Keratinocyte (primary cell): ENCODE measurements around the gene LONP1. TPM values are rescaled to one million over a fixed set of nuclear protein-coding genes. Genes with fewer than 3 reads are reported as not detected.
A peak's percentile ranks its signal among the peaks of the same experiment; 100 is the strongest.
"Not testable (repeated sequence)": the region's sequence is repeated elsewhere in the genome, so short reads cannot be mapped to it uniquely, and the experiment has no call there.

Experiments used
- DNase-seq: peaks from one replicate; pipeline ENCODE4 v3.0.0-alpha.2; 2011; ENCODE audit warnings: low read depth, missing footprints, low spot score
- FAIRE-seq: peaks from 2 replicates; lab custom pipeline; 2011; peaks lifted over from hg19 to GRCh38; lab: Jason Lieb, UNC
- H2AFZ ChIP-seq: 2 replicates; pipeline ENCODE4 v1.6.0; 2012; ENCODE audit warnings: low read length, control low read depth, inconsistent platforms; ENCODE audit not compliant: control insufficient read depth
- H3K27ac ChIP-seq: 2 replicates; pipeline ENCODE4 v1.5.1; 2011; ENCODE audit warnings: low read length; ENCODE audit not compliant: control insufficient read depth, insufficient read depth
- H3K27me3 ChIP-seq: 3 replicates; pipeline ENCODE4 v1.6.0; 2011; ENCODE audit warnings: low read length; ENCODE audit not compliant: control insufficient read depth, insufficient read depth; ENCODE audit errors: extremely low read depth
- H3K36me3 ChIP-seq, 2 experiments: 2 replicates in 1 of 2; 3 replicates in 1 of 2; pipeline ENCODE4 v1.5.1; 2011; ENCODE audit warnings: low read length in 2 of 2, mild to moderate bottlenecking in 1 of 2; ENCODE audit not compliant: control insufficient read depth in 2 of 2, insufficient read depth in 2 of 2; ENCODE audit errors: extremely low read depth in 1 of 2
- H3K4me1 ChIP-seq: 3 replicates; pipeline ENCODE4 v1.5.1; 2011; ENCODE audit warnings: low read length; ENCODE audit not compliant: control insufficient read depth, insufficient read depth; ENCODE audit errors: extremely low read depth
- H3K4me2 ChIP-seq: 3 replicates; pipeline ENCODE4 v1.6.0; 2011; ENCODE audit warnings: low read depth, low read length; ENCODE audit not compliant: control insufficient read depth, insufficient read depth; ENCODE audit errors: extremely low read depth
- H3K4me3 ChIP-seq, 3 experiments: fragments of 200-600 bp in 1 of 3; sonication (generic) in 1 of 3; 2 replicates in 2 of 3; 3 replicates in 1 of 3; pipeline ENCODE4 v1.5.1; 2011 to 2016; ENCODE audit warnings: low read length in 3 of 3, mild to moderate bottlenecking in 3 of 3, control low read depth in 2 of 3, inconsistent platforms in 1 of 3, low read depth in 1 of 3, mixed read lengths in 1 of 3, mixed run types in 1 of 3, moderate library complexity in 1 of 3; ENCODE audit not compliant: control insufficient read depth in 2 of 3, insufficient read depth in 2 of 3; ENCODE audit errors: extremely low read depth in 1 of 3
- H3K79me2 ChIP-seq: 2 replicates; pipeline ENCODE4 v1.6.0; 2012; ENCODE audit warnings: low read length; ENCODE audit not compliant: control insufficient read depth, insufficient read depth
- H3K9ac ChIP-seq: 3 replicates; pipeline ENCODE4 v1.6.0; 2011; ENCODE audit warnings: low read length; ENCODE audit not compliant: control insufficient read depth, insufficient read depth; ENCODE audit errors: extremely low read depth
- H3K9me1 ChIP-seq: 3 replicates; pipeline ENCODE4 v1.6.0; 2011; ENCODE audit warnings: low read length; ENCODE audit not compliant: control insufficient read depth, insufficient read depth; ENCODE audit errors: extremely low read depth
- H3K9me3 ChIP-seq: 2 replicates; pipeline ENCODE4 v1.5.1; 2012; ENCODE audit warnings: low read depth, low read length; ENCODE audit not compliant: control insufficient read depth
- H4K20me1 ChIP-seq: 3 replicates; pipeline ENCODE4 v1.6.0; 2011; ENCODE audit warnings: low read length; ENCODE audit not compliant: control insufficient read depth, insufficient read depth; ENCODE audit errors: extremely low read depth
- EZH2 ChIP-seq: IDR thresholded peaks from one replicate; pipeline ENCODE4 v1.6.1; 2012; ENCODE audit warnings: inconsistent platforms, mild to moderate bottlenecking, low read length, moderate library complexity
- dilution Hi-C: fragments of 300-500 bp; cut with MboI; formaldehyde crosslinking; loops from one replicate; pipeline ENCODE4 v1.7.0; 2020; ENCODE audit warnings: low sequenced_read_pairs; ENCODE audit not compliant: extremely low pct_ligation_motif_present
- polyA plus RNA-seq, 5 experiments: library from polyadenylated mRNA; depleted of rRNA in 3 of 5; stranded (reverse) in 3 of 5; stranded (forward) in 1 of 5; unstranded in 1 of 5; fragments of >200 nt; gene quantifications; 1 replicate in 1 of 5; 2 replicates in 3 of 5; 3 replicates in 1 of 5; pipeline versions ENCODE4 v1.2.1 to v1.2.3, GENCODE V29; 2011 to 2012; ENCODE audit warnings: missing spikeins in 2 of 5, low read depth in 1 of 5, low replicate concordance in 1 of 5
- TF ChIP-seq, protein P1 (sequence below), 3 experiments: IDR thresholded peaks in 1 of 3; conservative IDR thresholded peaks in 1 of 3; optimal IDR thresholded peaks in 1 of 3; 2 replicates in 2 of 3; 3 replicates in 1 of 3; pipeline versions ENCODE3 to v1.5.1; 2011; ENCODE audit warnings: low read length in 3 of 3, mild to moderate bottlenecking in 3 of 3, moderate library complexity in 2 of 3, control low read depth in 1 of 3, inconsistent platforms in 1 of 3; ENCODE audit not compliant: insufficient read depth in 2 of 3; ENCODE audit errors: extremely low read depth in 1 of 3

Gene LONP1
- polyA plus RNA-seq, 1 donor (not counting 4 experiments of a cell fraction or from before 2014, with no cell fraction given): 24.2 TPM

DNA sequence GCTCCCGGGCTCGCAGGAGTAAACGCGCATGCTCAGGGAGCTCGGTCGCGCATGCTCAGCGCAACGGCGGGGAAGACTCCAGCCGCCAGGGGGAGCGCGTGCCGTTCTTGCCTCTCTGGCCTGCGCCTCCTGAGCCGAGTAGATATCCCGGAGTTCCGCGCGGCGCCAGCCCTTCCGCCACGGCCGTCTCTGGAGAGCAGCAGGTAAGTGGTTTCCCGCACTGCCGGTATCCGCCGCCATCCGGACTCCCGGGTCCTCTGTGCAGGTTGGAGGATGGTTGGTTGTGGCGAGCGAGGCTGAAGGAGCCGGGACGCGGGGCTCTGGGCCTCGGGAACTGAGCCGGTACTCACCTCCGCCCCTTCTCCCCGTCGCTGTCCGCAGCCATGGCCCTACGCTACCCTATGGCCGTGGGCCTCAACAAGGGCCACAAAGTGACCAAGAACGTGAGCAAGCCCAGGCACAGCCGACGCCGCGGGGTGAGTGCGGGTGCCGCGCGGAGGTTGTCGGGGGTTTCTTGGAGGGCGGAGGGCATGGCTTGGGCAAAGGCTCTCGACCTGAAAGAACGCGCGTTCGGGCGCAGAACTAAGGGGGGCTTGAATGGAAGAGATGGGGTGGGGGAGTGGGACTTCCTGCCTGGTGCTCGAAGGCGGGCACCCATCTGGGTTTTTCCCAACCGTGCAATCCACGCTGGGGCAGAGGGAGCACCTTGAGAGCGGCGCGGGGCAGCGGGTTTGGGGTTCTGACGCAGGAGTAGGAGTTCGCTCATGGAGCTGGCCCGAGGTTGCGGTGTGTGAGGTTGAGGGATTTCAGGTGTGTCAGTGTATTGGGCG lies 29.6 kb downstream of the LONP1 start, which contains the start of gene RPL36:
TSS of gene RPL36 (plus strand) at position 171 of the 830 bp plus-strand sequence. CDS start at position 384, 213 bp downstream.
- dilution Hi-C loops: no loop called here
- FAIRE-seq: no peak
- peaks cover 43% of the 10 kb centered on the region for H4K20me1 ChIP-seq

DNA sequence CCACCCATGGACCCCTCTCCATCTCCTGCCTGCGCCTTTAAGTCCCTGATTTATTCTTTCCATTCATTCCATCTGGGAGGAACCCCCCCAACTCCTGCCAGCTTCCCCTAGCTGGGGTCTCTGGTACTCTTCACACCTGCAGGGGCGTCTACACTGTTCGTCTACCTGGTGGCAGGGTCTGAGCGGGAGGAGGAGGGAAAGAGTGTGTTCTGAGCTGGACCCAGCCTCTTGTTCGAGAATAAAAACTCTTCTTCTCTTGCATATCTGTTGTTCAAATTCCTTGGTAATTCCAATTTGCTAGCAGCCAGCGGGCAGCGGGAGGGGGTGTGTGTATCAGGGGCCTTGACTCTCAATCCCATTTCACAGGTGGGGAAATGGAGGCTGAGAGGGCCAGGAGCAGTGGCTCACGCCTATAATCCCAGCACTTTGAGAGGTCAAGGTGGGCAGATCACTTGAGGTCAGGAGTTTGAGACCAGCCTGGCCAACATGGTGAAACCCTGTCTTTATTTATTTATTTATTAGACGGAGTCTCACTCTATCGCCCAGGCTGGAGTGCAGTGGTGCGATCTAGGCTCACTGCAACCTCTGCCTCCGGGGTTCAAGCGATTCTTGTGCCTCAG lies 31.6 kb downstream of the LONP1 start:
- peaks cover 26% of the 10 kb centered on the region for H4K20me1 ChIP-seq
- dilution Hi-C loops, FAIRE-seq, H3K9me1 ChIP-seq, H2AFZ ChIP-seq, H3K4me2 ChIP-seq, H3K27me3 ChIP-seq, DNase-seq, H3K4me1 ChIP-seq, H3K4me3 ChIP-seq, H3K27ac ChIP-seq, H3K9me3 ChIP-seq, H3K9ac ChIP-seq: not testable (repeated sequence)
- peaks cover 9 to 19% of the 10 kb centered on the region in 2 experiments for H3K36me3 ChIP-seq
- peaks cover 33% of the 10 kb centered on the region for H3K79me2 ChIP-seq

More for the DNA sequence above, 29.6 kb downstream of the LONP1 start, which contains the start of gene RPL36:
- H3K27ac ChIP-seq: peak within 1 kb of the TSS; percentile 89
- DNase-seq: peak; percentile 80
- H3K79me2 ChIP-seq: peaks cover 52% of the 10 kb centered on the region
- no peak within 1 kb of the TSS for H2AFZ ChIP-seq
- peak within 1 kb of the TSS; percentile 98 for H3K9ac ChIP-seq
- H3K36me3 ChIP-seq: peaks cover 12 to 38% of the 10 kb centered on the region in 2 experiments
- peaks cover 7% of the 10 kb centered on the region for H3K4me1 ChIP-seq
- H3K9me3 ChIP-seq: no peaks in the 10 kb centered on the region
- no peaks in the 10 kb centered on the region for H3K9me1 ChIP-seq
- peak within 1 kb of the TSS; percentile 81 to 84 (median 82) for H3K4me3 ChIP-seq
- H3K4me2 ChIP-seq: peak within 1 kb of the TSS; percentile 84
- TF ChIP-seq, protein P1, sequence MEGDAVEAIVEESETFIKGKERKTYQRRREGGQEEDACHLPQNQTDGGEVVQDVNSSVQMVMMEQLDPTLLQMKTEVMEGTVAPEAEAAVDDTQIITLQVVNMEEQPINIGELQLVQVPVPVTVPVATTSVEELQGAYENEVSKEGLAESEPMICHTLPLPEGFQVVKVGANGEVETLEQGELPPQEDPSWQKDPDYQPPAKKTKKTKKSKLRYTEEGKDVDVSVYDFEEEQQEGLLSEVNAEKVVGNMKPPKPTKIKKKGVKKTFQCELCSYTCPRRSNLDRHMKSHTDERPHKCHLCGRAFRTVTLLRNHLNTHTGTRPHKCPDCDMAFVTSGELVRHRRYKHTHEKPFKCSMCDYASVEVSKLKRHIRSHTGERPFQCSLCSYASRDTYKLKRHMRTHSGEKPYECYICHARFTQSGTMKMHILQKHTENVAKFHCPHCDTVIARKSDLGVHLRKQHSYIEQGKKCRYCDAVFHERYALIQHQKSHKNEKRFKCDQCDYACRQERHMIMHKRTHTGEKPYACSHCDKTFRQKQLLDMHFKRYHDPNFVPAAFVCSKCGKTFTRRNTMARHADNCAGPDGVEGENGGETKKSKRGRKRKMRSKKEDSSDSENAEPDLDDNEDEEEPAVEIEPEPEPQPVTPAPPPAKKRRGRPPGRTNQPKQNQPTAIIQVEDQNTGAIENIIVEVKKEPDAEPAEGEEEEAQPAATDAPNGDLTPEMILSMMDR (optimal IDR thresholded peaks at IDR 0.05 in 1 of 3, IDR thresholded peaks at IDR 0.05 in 1 of 3, conservative IDR thresholded peaks at IDR 0.05 in 1 of 3; ENCODE audit: extremely low read depth in 1 of 3, insufficient read depth in 2 of 3, low read length in 3 of 3): peak; percentile 99 to 100 (median 100)
- no peak for TF ChIP-seq EZH2
- H3K27me3 ChIP-seq: no peaks in the 10 kb centered on the region
